ENCODE results near the gene POLR2L. TPM values are rescaled to one million over a fixed set of nuclear protein-coding genes. Genes with fewer than 3 reads are reported as not detected.

POLR2L gene
- total and polyA plus RNA-seq, 2 of the 13 experiments (the other 11 are each of a cell fraction or from before 2014, with no cell fraction given), result 104 to 114 TPM

- TF ChIP-seq HBP1 (CRISPR knock-in tag; IDR thresholded peaks at IDR 0.05; ENCODE audit: low read depth) (no peak), DMTF1 (CRISPR knock-in tag; IDR thresholded peaks at IDR 0.05) (no peak), ESRRA (CRISPR knock-in tag; IDR thresholded peaks at IDR 0.05; ENCODE audit: low read depth) (no peak), FOXK2 (IDR thresholded peaks at IDR 0.05) (no peak), ZNF225 (CRISPR knock-in tag; IDR thresholded peaks at IDR 0.05) (no peak), ZNF792 (CRISPR knock-in tag; IDR thresholded peaks at IDR 0.05) (no peak), ZNF543 (CRISPR knock-in tag; IDR thresholded peaks at IDR 0.05) (no peak), PBX2 (CRISPR knock-in tag; IDR thresholded peaks at IDR 0.05) (no peak), ZNF10 (CRISPR knock-in tag; IDR thresholded peaks at IDR 0.05; ENCODE audit: borderline replicate concordance, low read depth) (no peak), HNRNPUL1 (IDR thresholded peaks at IDR 0.05; ENCODE audit: low read depth, low read length) (no peak), SMARCC2 (IDR thresholded peaks at IDR 0.05) (no peak), CSRNP2 (CRISPR knock-in tag; conservative IDR thresholded peaks at IDR 0.05; ENCODE audit: low read depth) (no peak)
These were observed 41.9 kb downstream of the POLR2L start (continued) for GRCh38 chr11:800473-800872.
